Heart left ventricle (tissue), 16 donors: Measurements from ENCODE around the gene HSF5. TPM values are rescaled to one million over a fixed set of nuclear protein-coding genes. Genes with fewer than 3 reads are reported as not detected.

Experiments used
- ATAC-seq, 4 donors: fragments of 200-7000 bp; cut with Tn5 transposase; one replicate each; pipeline ENCODE4 v1.9.1; 2020 to 2022; ENCODE audit warnings: moderate library complexity in 4 of 4, mild to moderate bottlenecking in 3 of 4, moderate number of reproducible peaks in 1 of 4
- DNase-seq, 5 donors: peaks; one replicate each; pipeline ENCODE4 v3.0.0-alpha.2; 2020
- H3K27ac ChIP-seq, 12 donors: fragments of 200-600 bp; sonication (generic) in 4 of 12; one replicate each; pipeline versions ENCODE4 v1.5.0 to v1.8.0; 2016 to 2022; ENCODE audit warnings: mild to moderate bottlenecking in 2 of 12
- H3K27me3 ChIP-seq, 9 donors: fragments of 200-600 bp; sonication (generic) in 2 of 9; one replicate each; pipeline versions ENCODE4 v1.5.1 to v1.8.0; 2016 to 2022; ENCODE audit warnings: mild to moderate bottlenecking in 3 of 9
- H3K36me3 ChIP-seq, 9 donors: fragments of 200-600 bp; sonication (generic) in 2 of 9; one replicate each; pipeline versions ENCODE4 v1.5.0 to v1.8.0; 2018 to 2022; ENCODE audit warnings: mild to moderate bottlenecking in 2 of 9
- H3K4me1 ChIP-seq, 12 donors: fragments of 200-600 bp; sonication (generic) in 4 of 12; one replicate each; pipeline versions ENCODE4 v1.5.0 to v1.8.0; 2016 to 2022; ENCODE audit warnings: mild to moderate bottlenecking in 3 of 12
- H3K4me3 ChIP-seq, 12 donors: fragments of 200-600 bp; sonication (generic) in 4 of 12; one replicate each; pipeline versions ENCODE4 v1.5.0 to v1.8.0; 2017 to 2022; ENCODE audit warnings: mild to moderate bottlenecking in 9 of 12, moderate library complexity in 4 of 12
- H3K9me3 ChIP-seq, 12 donors: fragments of 200-600 bp; sonication (generic) in 4 of 12; one replicate each; pipeline versions ENCODE4 v1.5.0 to v1.8.0; 2016 to 2022; ENCODE audit warnings: mild to moderate bottlenecking in 1 of 12
- CTCF ChIP-seq, 12 donors: fragments of 200-600 bp; sonication (generic) in 4 of 12; IDR thresholded peaks; one replicate each; pipeline versions ENCODE4 v1.5.0 to v1.8.0; 2018 to 2022; ENCODE audit warnings: antibody characterized with exemption in 12 of 12, mild to moderate bottlenecking in 5 of 12
- POLR2A ChIP-seq, 2 donors: fragments of 450-650 bp; IDR thresholded peaks; one replicate each; pipeline ENCODE4 v1.6.1; 2017; ENCODE audit warnings: antibody characterized with exemption in 2 of 2, mild to moderate bottlenecking in 2 of 2, moderate library complexity in 2 of 2
- WGBS, 4 donors: extraction: QIAGEN DNeasy Blood & Tissue Kit in 2 of 4; methylation state at CpG; one replicate each; pipeline versions ENCODE4 v1.1.5 to v1.1.7; 2013 to 2018; 5-methylcytosine and 5-hydroxymethylcytosine counted together
- intact Hi-C, 10 donors: fragments of 100-400 bp; cut with DNase I; formaldehyde crosslinking; loops; one replicate each; pipeline versions ENCODE4 v1.11.1 to v1.14.2; 2022
- polyA plus RNA-seq, 2 donors: library from polyadenylated mRNA; stranded (reverse); fragments of 200-250 nt; gene quantifications; one replicate each; pipeline ENCODE4 v1.2.3, GENCODE V29; 2013
- total RNA-seq, 9 donors: library from RNA; depleted of rRNA in 2 of 9; stranded (reverse); fragments of >200 nt in 2 of 9; fragmentation: NEBNext Ultra II Directional in 3 of 9; extraction: Animal tissue kit (Norgen Biotek cat#: 25700) in 3 of 9; gene quantifications; one replicate each; pipeline versions ENCODE4 v1.1.0 to v1.2.4, GENCODE V29; 2016 to 2023
- donor health status: ischemic (EF 13 %, LVEDD 7.1; RV severe dilation, severe dysfunction).
- donor health status: healthy with polysubstance abuse.
- donor health status: DM: no; HTN: yes; CAD: no.
- donor health status: DM: no; HTN: no; CAD: no.
- donor health status: ischemic (EF 25% LVEDD 6.9; RV normal size, moderate dysfunction).
- donor health status: ischemic (EF 25% LVEDD 5.7; RV mildly dilated, moderate dysfunction).
- donor health status: healthy.
- donor health status: DM: yes; HTN: yes; CAD: no.
- donor health status: ischemic (EF 35%, LVEDD 5.7; RV mildly dilated, moderate dysfunction).
- donor health status: nonischemic (EF 11% LVEDD 7.7; RV severe dilation, severe dysfunction).
- donor health status: DM: yes; HTN: yes; CAD: no.
- donor health status: PGD.
- donor health status: ischemic (EF 29% LVEDD 5.4; RV normal size, mild dysfunction).
- donor health status: nonischemic (EF 23%, LVEDD 6.1; RV moderate dilation, normal function).

Gene HSF5
- total and polyA plus RNA-seq, 11 donors = 0.06 to 0.19 TPM; not detected in 9

- WGBS, 4 donors = 1 to 2% (median 1%) methylated on average over 29 to 64 of the region's 64 CpGs
- H3K27ac ChIP-seq = peak within 1 kb of the TSS in 11 of 12 donors; percentile 50 to 97 (median 60)
- H3K4me1 ChIP-seq = peaks cover 5 to 46% (median 30%) of the 10 kb centered on the region in 12 donors
- no peaks in the 10 kb centered on the region for H3K9me3 ChIP-seq
- H3K4me3 ChIP-seq = peak within 1 kb of the TSS; percentile 55 to 89 (median 70)
- TF ChIP-seq POLR2A (IDR thresholded peaks at IDR 0.05) = peak in 1 of 2 donors; percentile 50
- TF ChIP-seq CTCF (IDR thresholded peaks at IDR 0.05) = no peak
- DNase-seq (peak; percentile 85 to 92 (median 87)), ATAC-seq (peak; percentile 9 to 52 (median 48))
- H3K36me3 ChIP-seq = peaks cover 5 to 48% (median 36%) of the 10 kb centered on the region in 9 donors
- H3K27me3 ChIP-seq = no peaks in the 10 kb centered on the region
- intact Hi-C loops = loop anchor here in 3 of 10 donors (10.0 kb wide), 3 partner anchors 121 to 591 kb away; partner anchors contain the start of genes RAD51C (in 2 of the 3), TEX14 (in 2 of the 3) and TRIM37 (in 1 of the 3)
Observed at GRCh38 chr17:58513965-58514769, 26.0 kb upstream of the HSF5 start, which contains the start of gene MTMR4. Gene MTMR4 (minus strand): TSS chr17:58514638. CDS start chr17:58514407, 231 bp downstream.

- ATAC-seq (no peak), DNase-seq (no peak)
- Histone ChIP-seq H3K4me3 (peak overlapping the region; percentile 55 to 89 (median 70)), H3K4me1 (peaks cover 5 to 46% (median 27%) of the 10 kb centered on the region in 12 donors), H3K9me3 (no peaks in the 10 kb centered on the region), H3K27ac (peak overlapping the region in 3 of 12 donors; percentile 74 to 77 (median 75)), H3K27me3 (no peaks in the 10 kb centered on the region), H3K36me3 (peaks cover 5 to 55% (median 43%) of the 10 kb centered on the region in 9 donors)
- TF ChIP-seq CTCF (IDR thresholded peaks at IDR 0.05) (no peak), POLR2A (IDR thresholded peaks at IDR 0.05) (no peak)
- intact Hi-C loops = loop anchor here in 3 of 10 donors (10.0 kb wide), 3 partner anchors 121 to 591 kb away; partner anchors contain the start of genes RAD51C (in 2 of the 3), TEX14 (in 2 of the 3) and TRIM37 (in 1 of the 3)
- 35 to 42% (median 40%) methylated on average over 14 of the region's 14 CpGs for WGBS, 4 donors
Observed at GRCh38 chr17:58513267-58513964, 25.2 kb upstream of the HSF5 start.

- peaks cover 5 to 79% (median 75%) of the 10 kb centered on the region in 9 donors for H3K36me3 ChIP-seq
- DNase-seq (no peak), ATAC-seq (no peak)
- 91 to 96% (median 94%) methylated on average over 5 of the region's 5 CpGs for WGBS, 4 donors
- intact Hi-C loops = loop anchor here in 3 of 10 donors (10.0 kb wide), 3 partner anchors 125 to 595 kb away; partner anchors contain the start of genes RAD51C (in 2 of the 3), TEX14 (in 2 of the 3) and TRIM37 (in 1 of the 3)
- no peaks in the 10 kb centered on the region for H3K9me3 ChIP-seq
- TF ChIP-seq CTCF (IDR thresholded peaks at IDR 0.05) = no peak
- no peak for TF ChIP-seq POLR2A (IDR thresholded peaks at IDR 0.05)
- no peak overlapping the region for H3K4me3 ChIP-seq
- H3K27me3 ChIP-seq = no peaks in the 10 kb centered on the region
- H3K27ac ChIP-seq = no peak overlapping the region
- H3K4me1 ChIP-seq = peaks cover 0 to 40% (median 23%) of the 10 kb centered on the region in 12 donors
Observed at GRCh38 chr17:58510075-58510474, 21.9 kb upstream of the HSF5 start.
